Erythroblast (primary cell): ENCODE measurements around the gene RGS1.

Experiments
- GATA1 ChIP-seq: IDR thresholded peaks from 2 replicates; pipeline ENCODE4 v1.6.1; 2011; ENCODE audit warnings: low read depth, mild to moderate bottlenecking, control low read depth, low read length, moderate library complexity
- POLR2A ChIP-seq: IDR thresholded peaks from 2 replicates; pipeline ENCODE4 v1.6.1; 2011; ENCODE audit warnings: mild to moderate bottlenecking, low read length

DNA sequence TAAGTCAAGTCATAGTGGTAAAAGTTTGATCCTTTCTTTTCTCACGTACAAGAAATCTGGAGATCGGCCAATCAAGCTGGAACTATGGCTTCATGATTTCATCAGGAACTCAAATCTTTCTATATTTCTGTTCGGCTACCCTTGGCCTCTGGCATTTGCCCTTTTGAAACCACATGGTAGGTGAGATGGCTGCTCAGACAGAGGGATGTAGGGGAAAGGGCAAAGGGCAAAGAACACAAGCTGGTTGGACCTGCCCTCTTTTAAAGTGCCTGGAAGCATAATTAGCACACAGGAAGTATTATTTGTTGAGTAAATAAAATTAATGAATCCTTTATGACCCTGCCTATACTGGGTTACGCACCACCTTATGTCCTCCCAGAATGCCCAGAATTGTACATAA, 11.5 kb upstream of the RGS1 start:
- TF ChIP-seq POLR2A (no peak), GATA1 (no peak)
